ENCODE results near the gene TTYH2. TPM values are rescaled to one million over a fixed set of nuclear protein-coding genes. Genes with fewer than 3 reads are reported as not detected.

TTYH2 gene
- total and polyA plus RNA-seq, 2 of the 4 experiments (the other 2 are of a cell fraction) = 2.3 to 6.8 TPM

DNA sequence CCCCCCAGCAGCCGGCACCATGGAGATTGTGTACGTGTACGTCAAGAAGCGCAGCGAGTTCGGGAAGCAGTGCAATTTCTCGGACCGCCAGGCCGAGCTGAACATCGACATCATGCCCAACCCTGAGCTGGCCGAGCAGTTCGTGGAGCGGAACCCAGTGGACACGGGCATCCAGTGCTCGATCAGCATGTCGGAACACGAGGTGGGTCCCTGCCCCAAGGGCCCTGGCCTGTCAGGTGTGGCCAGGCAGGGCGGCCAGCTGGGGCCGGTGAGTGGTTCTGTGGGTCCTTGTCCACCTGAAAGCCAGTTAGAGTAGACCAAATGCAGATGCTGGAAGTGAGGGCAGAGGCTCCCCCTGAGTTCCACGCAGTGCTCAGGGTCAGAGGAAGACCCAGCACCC lies 68.4 kb downstream of the TTYH2 start:
- H3K4me1 ChIP-seq (ENCODE audit: control insufficient read depth, insufficient read depth, low read length) = no peaks in the 10 kb centered on the region
- TF ChIP-seq POLR2A (IDR thresholded peaks at IDR 0.05; ENCODE audit: low read depth, low read length) = no peak
- TF ChIP-seq FOS (IDR thresholded peaks at IDR 0.05; ENCODE audit: low read depth, low read length) = no peak
- no peak for TF ChIP-seq CEBPB (IDR thresholded peaks at IDR 0.05; ENCODE audit: low read depth, low read length)
- TF ChIP-seq RFX5 (IDR thresholded peaks at IDR 0.05; ENCODE audit: low read depth, low read length) = no peak
- TF ChIP-seq NFE2L2 (IDR thresholded peaks at IDR 0.05; ENCODE audit: low read depth, low read length) = no peak
- TF ChIP-seq, protein P1, sequence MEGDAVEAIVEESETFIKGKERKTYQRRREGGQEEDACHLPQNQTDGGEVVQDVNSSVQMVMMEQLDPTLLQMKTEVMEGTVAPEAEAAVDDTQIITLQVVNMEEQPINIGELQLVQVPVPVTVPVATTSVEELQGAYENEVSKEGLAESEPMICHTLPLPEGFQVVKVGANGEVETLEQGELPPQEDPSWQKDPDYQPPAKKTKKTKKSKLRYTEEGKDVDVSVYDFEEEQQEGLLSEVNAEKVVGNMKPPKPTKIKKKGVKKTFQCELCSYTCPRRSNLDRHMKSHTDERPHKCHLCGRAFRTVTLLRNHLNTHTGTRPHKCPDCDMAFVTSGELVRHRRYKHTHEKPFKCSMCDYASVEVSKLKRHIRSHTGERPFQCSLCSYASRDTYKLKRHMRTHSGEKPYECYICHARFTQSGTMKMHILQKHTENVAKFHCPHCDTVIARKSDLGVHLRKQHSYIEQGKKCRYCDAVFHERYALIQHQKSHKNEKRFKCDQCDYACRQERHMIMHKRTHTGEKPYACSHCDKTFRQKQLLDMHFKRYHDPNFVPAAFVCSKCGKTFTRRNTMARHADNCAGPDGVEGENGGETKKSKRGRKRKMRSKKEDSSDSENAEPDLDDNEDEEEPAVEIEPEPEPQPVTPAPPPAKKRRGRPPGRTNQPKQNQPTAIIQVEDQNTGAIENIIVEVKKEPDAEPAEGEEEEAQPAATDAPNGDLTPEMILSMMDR (conservative IDR thresholded peaks at IDR 0.05; ENCODE audit: low read depth, low read length) = no peak
- TF ChIP-seq BHLHE40 (IDR thresholded peaks at IDR 0.05; ENCODE audit: low read depth, low read length) = no peak
- no peak for TF ChIP-seq MAFK (IDR thresholded peaks at IDR 0.05; ENCODE audit: low read depth, low read length)
- no peak for TF ChIP-seq RAD21 (IDR thresholded peaks at IDR 0.05; ENCODE audit: low read length)
- TF ChIP-seq ELK1 (IDR thresholded peaks at IDR 0.05; ENCODE audit: borderline replicate concordance, low read depth, low read length) = no peak
- TF ChIP-seq MXI1 (IDR thresholded peaks at IDR 0.05; ENCODE audit: borderline replicate concordance, low read depth, low read length) = no peak
- TF ChIP-seq SMC3 (IDR thresholded peaks at IDR 0.05; ENCODE audit: low read depth, low read length) = no peak
- no peak for TF ChIP-seq CHD1 (IDR thresholded peaks at IDR 0.05; ENCODE audit: low read depth, low read length)
- no peak for TF ChIP-seq USF2 (IDR thresholded peaks at IDR 0.05; ENCODE audit: low read depth, low read length)
- TF ChIP-seq RCOR1 (IDR thresholded peaks at IDR 0.05; ENCODE audit: insufficient replicate concordance, low read length) = no peak
- TF ChIP-seq MAZ (IDR thresholded peaks at IDR 0.05; ENCODE audit: borderline replicate concordance, low read depth, low read length) = no peak
- no peaks in the 10 kb centered on the region for H3K27me3 ChIP-seq (ENCODE audit: control insufficient read depth, insufficient read depth, low read length)
- DNase-seq (no peak), ATAC-seq (ENCODE audit: low read depth) (no peak)
- no TSS peak for BruUV-seq (replicated peaks)
- no peak overlapping the region for H3K23ac ChIP-seq (ENCODE audit: low read depth, low read length)
- in situ Hi-C loops (cut with MboI; ENCODE audit: low sequenced_read_pairs) = no loop called here
- H2BK5ac ChIP-seq (ENCODE audit: low read depth, low read length, poor library complexity, severe bottlenecking) = no peak overlapping the region
- H2BK15ac ChIP-seq (ENCODE audit: low read depth, low read length) = no peak overlapping the region
- no peak overlapping the region for H4K91ac ChIP-seq (ENCODE audit: insufficient read depth, low read depth, low read length)
- H2BK20ac ChIP-seq (ENCODE audit: low read depth, low read length) = no peak overlapping the region
- H3K4me2 ChIP-seq (ENCODE audit: low read depth, low read length) = no peak overlapping the region
- H3K18ac ChIP-seq (ENCODE audit: low read depth, low read length) = no peak overlapping the region
- no peak overlapping the region for H3K4me3 ChIP-seq (ENCODE audit: insufficient read depth, low read depth, low read length)
- no peak overlapping the region for H4K5ac ChIP-seq (ENCODE audit: low read depth, low read length)
- POLR2A ChIA-PET (ENCODE audit: unreplicated experiment) = no interaction called here
- WGBS, 2 experiments (ENCODE audit: extremely low coverage in 2 of 2, insufficient read length in 1 of 2) = 75% methylated on average over 10 of the region's 20 CpGs; no CpG with 5 or more reads in 1 of the 2 experiments
- H3K9me3 ChIP-seq (ENCODE audit: control insufficient read depth, insufficient read depth, low read length) = peaks cover 3% of the 10 kb centered on the region; the same call in 1 of the 2 replicates
- H4K20me1 ChIP-seq (ENCODE audit: insufficient read depth, low read length) = no peaks in the 10 kb centered on the region
- H3K36me3 ChIP-seq (ENCODE audit: control insufficient read depth, insufficient read depth, low read length) = no peaks in the 10 kb centered on the region
- CTCF ChIA-PET = no interaction called here
- no peaks in the 10 kb centered on the region for H3K9me1 ChIP-seq (ENCODE audit: insufficient read depth, low read length)
- no peak overlapping the region for H2AFZ ChIP-seq (replicated peaks; ENCODE audit: low read length, poor library complexity)
- H4K8ac ChIP-seq (ENCODE audit: low read depth in 2 of 2, low read length in 2 of 2) = no peak overlapping the region
- H3K79me1 ChIP-seq (ENCODE audit: low read depth in 1 of 2, low read length in 2 of 2) = no peaks in the 10 kb centered on the region
- no peak overlapping the region for H2AK9ac ChIP-seq (replicated peaks; ENCODE audit: low read depth, low read length, poor library complexity)
- no peak overlapping the region for H3K56ac ChIP-seq (ENCODE audit: extremely low read depth, insufficient read depth, low read length)
- H3K14ac ChIP-seq (replicated peaks; ENCODE audit: low read depth, low read length) = no peak overlapping the region
- no peak overlapping the region for H2AK5ac ChIP-seq (ENCODE audit: low read depth, low read length)
- dilution Hi-C loops (cut with HindIII; ENCODE audit: low sequenced_read_pairs, unreplicated experiment) = no loop called here
- H3K9ac ChIP-seq (ENCODE audit: low read depth, low read length) = no peak overlapping the region
- intact Hi-C loops (cut with micrococcal nuclease) = no loop called here
- no peak overlapping the region for H2BK120ac ChIP-seq (ENCODE audit: low read depth, low read length)
- H3K27ac ChIP-seq (ENCODE audit: insufficient read depth, low read length) = no peak overlapping the region
- H3K4ac ChIP-seq (ENCODE audit: low read depth, low read length) = no peak overlapping the region
